ENCODE data around the gene DENND6A. TPM values are rescaled to one million over a fixed set of nuclear protein-coding genes. Genes with fewer than 3 reads are reported as not detected.
A peak's percentile ranks its signal among the peaks of the same experiment; 100 is the strongest.
"Not testable (repeated sequence)": the region's sequence is repeated elsewhere in the genome, so short reads cannot be mapped to it uniquely, and the experiment has no call there.

Gene DENND6A, protein sequence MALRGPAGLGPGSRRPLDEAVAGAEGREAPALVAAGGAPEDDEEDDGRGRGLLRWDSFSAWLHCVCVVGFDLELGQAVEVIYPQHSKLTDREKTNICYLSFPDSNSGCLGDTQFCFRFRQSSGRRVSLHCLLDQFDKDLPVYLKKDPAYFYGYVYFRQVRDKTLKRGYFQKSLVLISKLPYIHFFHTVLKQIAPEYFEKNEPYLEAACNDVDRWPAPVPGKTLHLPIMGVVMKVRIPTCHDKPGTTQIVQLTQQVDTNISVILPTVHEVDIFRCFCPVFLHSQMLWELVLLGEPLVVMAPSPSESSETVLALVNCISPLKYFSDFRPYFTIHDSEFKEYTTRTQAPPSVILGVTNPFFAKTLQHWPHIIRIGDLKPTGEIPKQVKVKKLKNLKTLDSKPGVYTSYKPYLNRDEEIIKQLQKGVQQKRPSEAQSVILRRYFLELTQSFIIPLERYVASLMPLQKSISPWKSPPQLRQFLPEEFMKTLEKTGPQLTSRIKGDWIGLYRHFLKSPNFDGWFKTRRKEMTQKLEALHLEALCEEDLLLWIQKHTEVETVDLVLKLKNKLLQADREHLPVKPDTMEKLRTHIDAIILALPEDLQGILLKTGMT
- total RNA-seq (2014; rRNA removed; shearing (Covaris generic)) = 6.8 and 7.8 TPM in 2 replicates

DNA sequence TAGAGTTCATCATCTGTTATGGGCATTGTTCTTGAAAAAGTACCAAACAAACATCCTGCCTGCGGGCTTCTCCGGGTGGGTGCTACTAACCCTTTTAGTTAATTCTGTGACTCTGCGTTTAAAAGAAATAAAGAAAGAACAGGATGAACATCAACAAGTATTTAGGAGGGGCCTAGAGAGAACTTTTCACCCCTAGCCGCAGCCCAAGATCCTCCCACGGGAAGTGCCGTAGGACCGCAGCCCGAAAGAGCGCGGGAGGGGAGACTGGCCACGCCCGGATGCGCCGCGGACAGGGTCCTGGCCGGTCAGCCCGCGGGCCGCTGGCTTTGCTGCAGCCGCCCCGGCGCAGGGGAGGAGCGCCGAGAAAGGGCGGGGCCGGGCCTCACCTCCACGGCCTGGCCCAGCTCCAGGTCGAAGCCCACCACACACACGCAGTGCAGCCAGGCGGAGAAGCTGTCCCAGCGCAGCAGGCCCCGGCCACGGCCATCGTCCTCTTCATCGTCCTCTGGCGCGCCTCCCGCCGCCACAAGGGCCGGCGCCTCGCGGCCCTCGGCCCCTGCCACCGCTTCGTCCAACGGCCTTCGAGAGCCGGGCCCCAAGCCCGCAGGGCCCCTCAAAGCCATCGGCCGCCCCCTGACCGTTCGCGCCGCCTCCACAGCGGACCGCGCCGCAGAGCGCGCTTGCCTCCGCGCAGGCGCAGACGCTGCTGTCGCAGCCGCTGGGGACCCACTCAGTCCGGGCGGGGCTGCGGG is at the start of gene DENND6A:
TSS of gene DENND6A (minus strand) at position 682 of the 752 bp plus-strand sequence. CDS start at position 623, 59 bp downstream.
- DNase-seq (ENCODE audit: low spot score) = peak; percentile 67

DNA sequence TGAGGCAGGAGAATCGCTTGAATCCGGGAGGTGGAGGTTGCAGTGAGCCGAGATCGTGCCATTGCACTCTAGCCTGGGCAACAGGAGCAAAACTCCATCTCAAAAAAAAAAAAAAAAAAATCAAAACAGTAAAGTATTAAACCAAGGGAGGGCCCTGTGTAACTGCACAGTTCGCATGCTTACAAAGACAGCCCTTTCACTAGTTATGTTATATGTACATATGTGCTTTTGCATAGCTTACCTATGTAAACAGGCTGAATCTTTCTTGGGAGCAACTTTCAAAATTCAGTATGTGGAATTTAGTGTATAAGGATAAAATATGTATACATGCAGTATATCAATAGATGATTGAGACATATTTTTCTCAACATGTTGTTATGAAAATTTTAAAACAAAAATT is 47.1 kb upstream of the DENND6A start:
- no peak for DNase-seq (ENCODE audit: low spot score)

DNA sequence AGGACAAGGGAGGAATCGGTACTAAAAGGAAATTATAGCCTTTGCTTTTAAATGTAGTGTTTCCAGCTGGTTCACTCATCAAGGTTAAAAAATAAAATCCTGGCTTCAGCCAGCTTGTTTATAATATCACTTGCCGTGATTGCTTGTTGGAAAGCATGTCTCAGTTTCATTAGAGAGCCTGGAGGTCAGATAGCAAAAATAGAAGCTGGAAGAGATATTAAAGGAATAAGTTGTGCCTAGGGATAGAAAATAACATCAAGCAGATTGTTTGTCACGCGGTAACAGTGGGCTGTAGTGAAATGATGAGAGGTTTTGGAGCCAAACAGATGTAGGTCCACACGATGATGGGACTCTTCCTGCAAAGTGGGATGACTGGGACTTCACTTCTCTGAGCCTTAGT is 45.5 kb upstream of the DENND6A start:
- no peak for DNase-seq (ENCODE audit: low spot score)

DNA sequence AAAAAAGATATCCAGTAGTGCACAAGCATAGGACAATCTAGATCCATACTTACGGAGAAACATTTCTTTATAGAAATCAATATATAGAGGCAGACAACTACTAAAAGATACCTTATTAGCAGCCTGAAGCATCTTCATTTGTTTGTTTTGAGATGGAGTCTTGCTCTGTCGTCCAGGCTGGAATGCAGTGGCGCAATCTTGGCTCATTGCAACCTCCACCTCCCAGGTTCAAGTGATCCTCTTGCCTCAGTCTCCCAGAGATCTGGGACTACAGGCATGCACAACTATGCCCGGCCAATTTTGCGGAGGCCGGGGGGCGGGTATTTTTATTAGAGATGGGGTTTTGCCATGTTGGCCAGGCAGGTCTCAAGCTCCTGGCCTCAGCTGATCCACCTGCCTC is 45.0 kb upstream of the DENND6A start:
- no peak for DNase-seq (ENCODE audit: low spot score)

DNA sequence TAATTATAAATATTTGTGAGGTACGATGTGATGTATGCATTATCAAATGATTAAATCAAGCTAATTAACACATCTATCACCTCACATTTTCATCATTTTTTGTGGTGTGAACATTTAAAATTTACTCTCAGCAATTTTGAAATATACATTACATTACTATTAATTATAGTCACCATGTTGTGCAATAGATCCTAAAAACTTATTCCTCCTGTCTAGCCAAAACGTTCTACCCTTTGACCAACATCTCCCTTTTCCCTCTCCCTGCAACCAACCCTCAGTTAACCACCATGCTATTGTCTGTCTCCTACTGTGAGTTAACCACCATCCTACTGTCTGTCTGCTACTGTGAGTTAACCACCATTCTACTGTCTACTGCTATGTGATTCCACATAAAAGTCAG is 42.5 kb upstream of the DENND6A start:
- DNase-seq (ENCODE audit: low spot score) = no peak

DNA sequence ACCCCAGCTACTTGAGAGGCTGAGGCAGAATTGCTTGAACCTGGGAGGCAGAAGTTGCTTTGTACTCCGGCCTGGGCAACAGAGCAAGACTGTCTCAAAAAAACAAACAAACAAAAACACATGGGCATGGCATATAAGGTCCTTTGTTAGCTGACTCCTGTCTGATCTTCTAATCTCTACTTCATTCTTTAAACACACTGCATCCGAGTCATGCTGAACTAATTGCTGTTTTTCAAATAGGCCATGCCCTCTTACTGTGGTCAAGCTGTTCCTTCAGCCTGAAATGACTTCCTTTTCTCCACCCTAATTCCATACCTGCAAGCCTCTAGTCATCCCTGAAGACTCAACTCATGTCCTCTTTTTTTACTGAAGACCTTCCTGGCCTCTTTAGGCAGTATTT is 40.9 kb upstream of the DENND6A start:
- no peak for DNase-seq (ENCODE audit: low spot score)

DNA sequence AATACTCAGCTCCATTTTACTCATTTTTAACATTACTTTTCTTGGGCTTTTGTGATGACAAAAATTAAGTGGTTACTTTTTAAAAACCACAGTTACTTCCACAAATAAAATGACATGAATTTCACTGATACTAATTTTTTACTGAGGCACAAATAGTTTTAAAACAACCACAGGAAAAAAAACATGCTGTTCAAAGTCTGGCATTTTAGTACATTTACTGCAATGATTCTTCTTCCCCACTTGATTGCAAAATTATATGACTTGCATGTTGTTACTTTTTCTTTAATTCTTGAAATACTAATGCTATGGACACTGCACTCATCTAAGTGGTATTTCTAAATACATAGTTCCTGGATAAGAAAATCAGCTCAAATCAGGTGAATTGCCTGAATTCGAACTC is 38.4 kb upstream of the DENND6A start:
- DNase-seq (ENCODE audit: low spot score) = no peak

DNA sequence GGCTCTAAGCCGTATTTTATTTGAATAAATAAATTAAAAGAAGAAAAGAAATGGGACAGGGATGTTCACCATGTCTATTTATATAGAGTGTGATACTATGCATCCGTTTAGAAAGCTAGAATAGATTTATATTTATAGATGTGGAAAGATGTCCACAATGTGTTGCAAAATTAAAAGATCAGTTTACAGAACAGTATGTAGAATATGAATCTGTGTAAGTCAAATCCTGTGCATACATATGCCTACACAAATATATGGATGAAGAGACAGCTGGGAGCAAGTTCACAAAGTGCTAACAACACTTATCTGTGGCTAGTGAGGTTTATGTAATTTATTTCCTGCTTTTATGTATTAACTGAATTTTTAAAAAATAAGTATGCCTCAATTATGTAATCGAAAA is 37.8 kb upstream of the DENND6A start:
- DNase-seq (ENCODE audit: low spot score) = no peak

DNA sequence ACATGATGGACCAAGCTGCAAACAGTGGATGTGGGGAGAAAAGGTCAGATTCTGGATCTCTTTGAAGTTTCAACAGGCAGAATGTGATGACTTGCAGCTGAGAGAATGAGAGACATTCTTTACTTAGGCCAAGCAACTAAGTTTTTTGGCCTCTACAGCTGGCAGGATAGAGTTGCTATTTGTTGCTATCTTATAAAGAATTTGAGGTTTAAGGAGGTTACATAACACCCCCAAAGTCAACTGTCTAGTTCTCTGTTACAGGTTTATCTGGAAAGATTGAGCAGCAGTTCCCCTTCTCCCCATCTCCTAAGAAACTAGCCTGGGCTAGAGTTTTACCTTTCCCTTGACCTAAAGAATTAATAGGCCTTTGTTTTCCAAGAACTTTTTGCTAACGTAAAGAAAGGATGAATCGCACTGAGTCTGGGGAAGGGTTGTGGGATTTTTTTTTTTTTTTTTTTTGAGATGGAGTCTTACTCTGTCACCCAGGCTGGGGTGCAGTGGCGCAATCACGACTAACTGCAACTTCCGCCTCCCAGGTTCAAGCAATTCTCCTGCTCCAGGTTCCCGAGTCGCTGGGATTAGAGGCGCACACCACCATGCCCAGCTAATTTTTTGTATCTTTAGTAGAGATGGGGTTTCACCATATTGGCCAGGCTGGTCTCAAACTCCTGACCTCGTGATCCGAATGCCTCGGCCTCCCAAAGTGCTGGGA is 36.6 kb upstream of the DENND6A start:
- DNase-seq (ENCODE audit: low spot score) = no peak

DNA sequence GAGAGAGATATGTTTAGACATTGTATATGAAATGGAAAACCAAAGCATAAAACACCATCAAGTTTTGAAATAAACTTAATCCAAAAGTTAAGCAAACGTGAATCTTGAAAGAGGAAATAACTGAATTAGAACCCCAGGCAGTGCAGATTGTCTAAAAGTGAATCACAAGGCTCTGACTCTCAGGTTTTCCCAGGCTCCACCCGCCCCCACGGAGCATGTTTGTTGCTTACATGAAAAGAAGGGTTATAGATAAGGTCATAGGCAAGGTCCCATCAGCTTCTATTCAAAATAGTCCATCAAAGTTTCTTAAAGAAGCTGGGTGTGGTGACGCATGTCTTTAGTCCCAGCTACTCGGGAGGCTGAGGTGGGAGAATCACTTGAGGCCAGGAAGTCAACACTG is 34.2 kb upstream of the DENND6A start:
- DNase-seq (ENCODE audit: low spot score) = no peak

DNA sequence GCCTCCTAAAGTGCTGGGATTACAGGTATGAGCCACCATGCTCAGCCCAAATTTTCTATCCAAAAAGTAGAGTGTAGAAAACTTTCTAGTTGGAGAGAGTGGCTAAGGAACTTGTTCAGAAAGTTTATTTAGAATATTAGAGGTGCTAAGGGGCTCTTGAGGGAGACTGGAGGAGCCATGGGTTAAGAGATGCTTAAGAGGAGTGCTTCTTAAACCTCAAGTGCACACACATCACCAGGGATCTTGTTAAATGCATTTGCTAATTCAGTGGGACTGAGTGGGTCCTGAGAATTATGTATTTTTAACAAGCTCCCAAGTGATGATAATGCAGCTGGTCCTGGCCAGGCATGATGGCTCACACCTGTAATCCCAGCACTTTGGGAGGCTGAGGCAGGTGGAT is 33.5 kb upstream of the DENND6A start:
- DNase-seq (ENCODE audit: low spot score) = no peak

DNA sequence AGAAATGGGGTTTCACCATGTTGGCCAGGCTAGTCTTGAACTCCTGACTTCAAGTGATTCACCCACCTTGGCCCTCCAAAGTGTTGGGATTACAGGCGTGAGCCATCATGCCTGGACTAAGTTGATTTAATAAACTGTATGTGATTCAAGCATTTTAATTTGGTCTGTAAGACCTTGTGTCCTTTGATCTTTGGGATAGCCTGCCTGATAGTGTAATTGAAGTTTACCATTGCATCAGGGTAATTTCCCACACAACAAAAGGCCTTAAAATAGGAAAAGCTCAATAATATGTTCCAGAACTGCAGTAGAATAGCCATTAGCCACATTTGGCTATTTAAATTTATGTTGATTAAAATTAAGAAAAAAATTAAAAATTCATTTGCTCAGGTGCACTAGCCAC is 25.2 kb upstream of the DENND6A start:
- no peak for DNase-seq (ENCODE audit: low spot score)

DNA sequence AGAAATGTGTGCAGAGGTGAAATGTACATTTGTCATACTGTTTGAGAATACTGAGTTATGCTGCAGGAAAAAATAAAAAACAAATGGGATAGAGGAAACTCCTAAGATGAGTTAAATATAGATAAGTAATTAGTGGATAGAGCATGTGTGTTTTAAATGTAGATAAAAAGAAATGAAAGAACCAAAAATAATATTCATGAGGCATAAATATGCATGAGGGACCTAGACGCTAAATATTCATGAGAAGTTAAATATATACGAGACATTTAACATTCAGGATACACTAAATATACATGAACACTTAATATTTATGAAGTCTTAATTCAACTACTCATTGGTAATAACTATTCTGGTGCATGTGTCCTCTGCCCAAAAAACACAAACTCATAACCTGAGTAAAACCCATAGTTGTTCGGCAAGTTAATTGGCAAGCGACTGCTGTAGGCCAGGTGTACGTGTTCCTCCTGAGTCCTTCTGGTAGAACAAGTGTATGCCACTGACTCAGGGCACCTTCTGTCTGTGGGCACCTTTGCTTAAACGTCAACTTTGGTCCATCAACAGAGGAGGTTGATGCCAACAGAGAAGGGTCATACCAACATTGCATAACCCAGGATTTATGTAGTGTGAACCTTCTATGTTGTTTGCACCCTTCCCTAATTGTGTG is 24.5 kb upstream of the DENND6A start:
- no peak for DNase-seq (ENCODE audit: low spot score)

DNA sequence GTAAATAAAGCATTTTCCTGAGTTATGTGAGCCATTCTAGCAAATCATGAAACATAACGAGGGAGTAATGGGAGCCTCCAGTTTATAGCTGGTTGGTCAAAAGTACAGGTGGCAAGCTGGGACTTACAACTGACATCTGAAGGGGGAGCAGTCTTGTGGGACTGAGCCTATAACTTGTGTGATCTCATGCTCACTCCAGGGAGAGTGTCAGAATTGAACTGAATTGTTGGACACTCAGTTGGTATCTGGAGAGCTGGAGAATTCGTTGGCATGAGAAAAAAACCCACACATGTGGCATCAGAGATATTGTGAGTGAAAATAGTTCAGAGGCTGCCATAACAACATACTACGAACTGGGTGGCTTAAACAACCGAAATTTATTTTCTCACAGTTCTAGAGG is 22.8 kb upstream of the DENND6A start:
- no peak for DNase-seq (ENCODE audit: low spot score)

DNA sequence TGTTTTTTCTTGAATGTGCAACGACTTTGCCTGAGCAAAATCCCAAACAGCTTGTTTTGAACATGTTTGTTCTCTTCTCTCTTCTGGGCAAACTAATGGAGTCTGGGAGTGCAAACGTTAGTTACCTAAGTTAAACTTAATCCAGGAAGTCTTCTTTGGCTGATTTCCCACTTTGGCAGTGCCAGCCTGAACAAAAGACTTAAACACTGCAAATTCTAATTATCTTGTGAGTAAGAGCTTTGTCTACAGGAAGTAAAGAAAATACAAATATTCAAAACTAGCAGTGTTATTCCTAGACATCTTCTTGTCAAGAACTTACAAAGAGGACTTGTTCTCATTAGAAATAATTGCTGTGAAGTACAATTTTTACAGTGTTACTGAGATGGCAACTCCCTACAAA is 16.7 kb upstream of the DENND6A start:
- DNase-seq (ENCODE audit: low spot score) = peak; percentile 10

DNA sequence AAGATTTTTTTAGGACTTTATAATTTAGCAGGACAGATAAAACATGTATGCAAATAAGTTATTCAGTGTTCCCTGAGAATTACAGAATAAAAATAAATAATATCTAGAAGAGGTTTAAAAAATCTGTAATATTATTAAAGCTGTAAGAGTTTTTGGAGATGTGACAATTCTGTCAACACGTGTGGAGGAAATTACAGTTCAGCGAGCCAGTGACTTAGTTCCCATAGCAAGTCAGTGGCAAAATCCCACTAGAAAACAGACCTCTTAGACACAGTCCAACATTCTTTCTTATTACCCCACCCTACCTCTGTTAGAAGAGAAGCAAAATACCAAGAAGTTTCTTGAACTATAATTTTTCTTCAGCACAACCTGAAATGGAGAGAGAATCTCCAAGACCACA is 16.2 kb upstream of the DENND6A start:
- no peak for DNase-seq (ENCODE audit: low spot score)

DNA sequence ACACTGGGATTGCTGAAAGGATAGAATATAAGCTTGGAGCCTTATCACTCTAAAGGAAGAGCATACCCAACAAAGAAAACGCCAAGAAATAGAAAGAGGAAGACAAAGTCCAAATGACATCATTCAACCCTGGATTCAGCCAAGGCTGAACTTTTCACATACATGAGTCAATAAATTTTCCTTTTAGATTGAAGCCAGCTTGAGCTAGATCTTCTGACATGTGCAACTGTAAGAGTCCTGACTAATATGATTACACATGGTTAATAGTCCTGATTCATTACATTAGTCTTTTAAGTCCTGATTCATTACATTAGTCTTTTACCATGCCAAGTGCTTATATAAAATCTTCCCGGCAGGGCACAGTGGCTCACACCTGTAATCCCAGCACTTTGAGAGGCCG is 13.6 kb upstream of the DENND6A start:
- peak; percentile 44 for DNase-seq (ENCODE audit: low spot score)

DNA sequence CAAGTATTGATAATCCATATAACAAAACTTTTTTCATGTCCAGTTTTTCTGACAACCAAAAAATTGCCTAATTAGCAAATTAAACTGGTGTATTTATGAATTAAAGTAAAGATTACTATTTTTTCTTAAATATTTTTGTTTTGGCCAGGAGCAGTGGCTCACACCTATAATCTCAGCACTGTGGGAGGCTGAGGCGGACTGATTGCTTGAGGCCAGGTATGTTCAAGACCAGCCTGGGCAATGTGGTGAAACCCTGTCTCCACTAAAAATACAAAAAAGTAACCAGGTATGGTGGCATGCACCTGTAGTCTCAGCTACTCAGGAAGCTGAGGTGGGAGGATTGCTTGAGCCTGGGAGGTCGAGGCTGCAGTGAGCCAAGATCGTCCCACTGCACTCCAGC is 12.5 kb upstream of the DENND6A start:
- not testable (repeated sequence) for DNase-seq (ENCODE audit: low spot score)

DNA sequence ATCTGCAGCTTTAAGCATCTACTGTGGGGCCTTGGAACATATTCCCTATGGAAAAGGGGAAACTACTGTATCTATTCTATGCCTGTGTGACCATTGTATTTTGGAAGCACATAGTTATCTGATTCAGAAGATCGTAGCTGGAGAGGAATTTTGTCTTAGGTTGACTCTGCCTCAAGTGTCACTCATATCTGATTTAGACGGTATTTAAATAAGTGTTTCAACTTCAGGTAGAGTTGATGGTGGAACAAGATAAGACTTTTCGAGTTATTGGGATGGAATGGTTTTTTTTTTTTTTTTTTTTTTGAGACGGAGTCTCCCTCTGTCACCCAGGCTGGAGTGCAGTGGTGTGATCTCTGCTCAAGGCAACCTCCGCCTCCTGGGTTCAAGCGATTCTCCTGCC is 8.9 kb upstream of the DENND6A start:
- no peak for DNase-seq (ENCODE audit: low spot score)

DNA sequence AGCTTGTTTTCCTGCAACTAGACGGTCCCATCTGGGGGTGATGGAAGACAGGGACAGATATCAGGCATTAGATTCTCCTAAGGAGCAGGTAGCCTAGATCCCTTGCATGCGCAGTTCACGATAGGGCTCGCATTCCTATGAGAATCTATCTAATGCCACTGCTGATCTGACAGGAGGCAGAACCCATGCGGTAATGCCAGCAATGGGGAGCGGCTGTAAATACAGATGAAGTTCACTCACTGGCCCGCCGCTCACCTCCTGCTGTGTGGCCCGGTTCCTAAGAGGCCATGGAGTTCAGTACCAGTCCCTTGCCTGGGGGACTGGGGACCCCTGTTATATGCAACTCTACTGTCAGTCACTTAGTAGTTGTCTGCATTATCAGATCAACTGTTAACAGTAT is 7.9 kb upstream of the DENND6A start:
- no peak for DNase-seq (ENCODE audit: low spot score)

DNA sequence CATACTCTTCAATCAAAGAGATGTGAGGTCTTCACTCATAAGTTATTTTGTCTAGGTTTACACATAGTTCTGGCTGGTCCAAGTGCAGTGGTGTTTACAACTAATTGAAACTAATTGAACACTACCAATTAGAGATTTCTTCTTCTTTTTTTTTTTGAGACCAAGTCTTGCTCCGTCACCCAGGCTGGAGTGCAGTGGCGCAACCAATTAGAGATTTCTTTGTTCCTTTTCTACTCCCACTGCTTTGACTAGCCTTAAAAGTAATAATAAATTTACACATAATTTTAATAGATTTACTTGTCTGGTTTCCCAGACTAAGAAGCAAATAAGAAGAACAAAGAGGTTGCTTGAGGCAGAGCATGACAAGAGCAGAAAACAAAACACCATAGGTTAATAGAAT is 6.7 kb upstream of the DENND6A start:
- DNase-seq (ENCODE audit: low spot score) = no peak
